H9 (cell line): Measurements from ENCODE around the gene CCNG1. TPM values are rescaled to one million over a fixed set of nuclear protein-coding genes. Genes with fewer than 3 reads are reported as not detected.

Source experiments
- DNase-seq: peaks from one replicate; pipeline ENCODE4 v3.0.0-alpha.2; 2017
- H2AFZ ChIP-seq: one replicate; pipeline ENCODE4 v1.6.1; 2013; ENCODE audit warnings: mild to moderate bottlenecking, low read length, control low read depth, moderate library complexity
- H2AK5ac ChIP-seq: 2 replicates; pipeline ENCODE4 v1.6.1; 2013; ENCODE audit warnings: low read length, control low read depth, mixed read lengths; ENCODE audit not compliant: insufficient read length
- H2BK120ac ChIP-seq: one replicate; pipeline ENCODE4 v1.6.1; 2013; ENCODE audit warnings: low read depth, mild to moderate bottlenecking, low read length, control low read depth, inconsistent platforms; ENCODE audit not compliant: poor library complexity, severe bottlenecking
- H2BK12ac ChIP-seq: 2 replicates; pipeline ENCODE4 v1.6.1; 2013; ENCODE audit warnings: low read length, control low read depth, mixed read lengths, low read depth; ENCODE audit not compliant: insufficient read length
- H2BK15ac ChIP-seq: 2 replicates; pipeline ENCODE4 v1.6.1; 2013; ENCODE audit warnings: low read depth, low read length, control low read depth
- H2BK20ac ChIP-seq: one replicate; pipeline ENCODE4 v1.6.1; 2013; ENCODE audit warnings: low read depth, mild to moderate bottlenecking, low read length, control low read depth, inconsistent platforms; ENCODE audit not compliant: poor library complexity, severe bottlenecking
- H2BK5ac ChIP-seq: 2 replicates; pipeline ENCODE4 v1.6.1; 2013; ENCODE audit warnings: low read length, control low read depth, mixed read lengths; ENCODE audit not compliant: insufficient read length
- H3K14ac ChIP-seq: 2 replicates; pipeline ENCODE4 v1.6.1; 2013; ENCODE audit warnings: low read length, control low read depth; ENCODE audit not compliant: insufficient read depth
- H3K18ac ChIP-seq: 2 replicates; pipeline ENCODE4 v1.6.1; 2013; ENCODE audit warnings: low read depth, mild to moderate bottlenecking, mixed read lengths, low read length, control low read depth; ENCODE audit not compliant: insufficient read length
- H3K23ac ChIP-seq: 2 replicates; pipeline ENCODE4 v1.6.1; 2013; ENCODE audit warnings: low read length, control low read depth, mixed read lengths, low read depth; ENCODE audit not compliant: insufficient read length
- H3K23me2 ChIP-seq: 2 replicates; pipeline ENCODE4 v1.6.1; 2013; ENCODE audit warnings: low read depth, mild to moderate bottlenecking, mixed read lengths, low read length, control low read depth; ENCODE audit not compliant: insufficient read length, poor library complexity, severe bottlenecking
- H3K27ac ChIP-seq: 2 replicates; pipeline ENCODE4 v1.5.1; 2013; ENCODE audit warnings: low read length, control low read depth, mixed read lengths, low read depth; ENCODE audit not compliant: insufficient read length
- H3K27me3 ChIP-seq: 2 replicates; pipeline ENCODE4 v1.6.1; 2013; ENCODE audit warnings: low read length, control low read depth, inconsistent platforms; ENCODE audit not compliant: insufficient read depth
- H3K4ac ChIP-seq: 2 replicates; pipeline ENCODE4 v1.6.1; 2013; ENCODE audit warnings: low read depth, mild to moderate bottlenecking, control low read depth, inconsistent platforms, low read length, moderate library complexity
- H3K4me1 ChIP-seq: 2 replicates; pipeline ENCODE4 v1.6.1; 2013; ENCODE audit warnings: low read length, control low read depth, inconsistent platforms; ENCODE audit not compliant: insufficient read depth
- H3K4me2 ChIP-seq: 2 replicates; pipeline ENCODE4 v1.6.1; 2013; ENCODE audit warnings: low read length, control low read depth, mixed read lengths; ENCODE audit not compliant: insufficient read length, insufficient read depth
- H3K56ac ChIP-seq: 2 replicates; pipeline ENCODE4 v1.6.1; 2013; ENCODE audit warnings: low read depth, mild to moderate bottlenecking, mixed read lengths, low read length, control low read depth; ENCODE audit not compliant: insufficient read length
- H3K79me1 ChIP-seq: 2 replicates; pipeline ENCODE4 v1.6.1; 2013; ENCODE audit warnings: low read depth, mild to moderate bottlenecking, moderate library complexity, low read length, control low read depth, inconsistent platforms; ENCODE audit not compliant: insufficient read depth, poor library complexity, severe bottlenecking
- H3K79me2 ChIP-seq: 2 replicates; pipeline ENCODE4 v1.6.1; 2013; ENCODE audit warnings: low read length, control low read depth, inconsistent platforms; ENCODE audit not compliant: insufficient read depth
- H3K9ac ChIP-seq: 2 replicates; pipeline ENCODE4 v1.6.1; 2013; ENCODE audit warnings: low read length, control low read depth, mixed read lengths; ENCODE audit not compliant: insufficient read length; ENCODE audit errors: extremely low read depth
- H3K9me3 ChIP-seq: one replicate; pipeline ENCODE4 v1.6.1; 2013; ENCODE audit warnings: low read depth, low read length, inconsistent platforms; ENCODE audit not compliant: control insufficient read depth
- H3T11ph ChIP-seq: one replicate; pipeline ENCODE4 v1.6.1; 2013; ENCODE audit warnings: mild to moderate bottlenecking, low read length, control low read depth, inconsistent platforms
- H4K20me1 ChIP-seq: one replicate; pipeline ENCODE4 v1.6.1; 2013; ENCODE audit not compliant: control insufficient read depth, insufficient read length, insufficient read depth
- H4K5ac ChIP-seq: 2 replicates; pipeline ENCODE4 v1.6.1; 2013; ENCODE audit warnings: low read depth, mild to moderate bottlenecking, mixed read lengths, low read length, control low read depth; ENCODE audit not compliant: insufficient read length
- H4K8ac ChIP-seq: replicated peaks from 2 replicates; pipeline ENCODE4 v1.6.1; 2013; ENCODE audit warnings: low read length, control low read depth, mixed read lengths, low read depth; ENCODE audit not compliant: insufficient read length
- H4K91ac ChIP-seq: 2 replicates; pipeline ENCODE4 v1.6.1; 2013; ENCODE audit warnings: low read depth, mild to moderate bottlenecking, moderate library complexity, mixed read lengths, low read length, control low read depth; ENCODE audit not compliant: insufficient read length
- H3K27ac Mint-ChIP-seq, 3 experiments: 2 replicates in 2 of 3; 3 replicates in 1 of 3; pipeline ENCODE4 v1.8.0; 2020 to 2021; ENCODE audit warnings: mixed read lengths in 3 of 3, mild to moderate bottlenecking in 1 of 3, moderate library complexity in 1 of 3
- H3K27me3 Mint-ChIP-seq: 2 replicates; pipeline ENCODE4 v1.8.0; 2021; ENCODE audit warnings: low read depth, mild to moderate bottlenecking, moderate library complexity, mixed read lengths
- H3K36me3 Mint-ChIP-seq, 3 experiments: 2 replicates in 2 of 3; 3 replicates in 1 of 3; pipeline ENCODE4 v1.8.0; 2020 to 2021; ENCODE audit warnings: low read depth in 3 of 3, mixed read lengths in 3 of 3; ENCODE audit not compliant: insufficient read depth in 1 of 3
- H3K4me1 Mint-ChIP-seq, 2 experiments: 2 replicates each; pipeline ENCODE4 v1.8.0; 2020; ENCODE audit warnings: mixed read lengths in 2 of 2
- H3K4me3 Mint-ChIP-seq, 2 experiments: 2 replicates in 1 of 2; 3 replicates in 1 of 2; pipeline ENCODE4 v1.8.0; 2020 to 2021; ENCODE audit warnings: mild to moderate bottlenecking in 2 of 2, mixed read lengths in 2 of 2, moderate library complexity in 1 of 2
- H3K9me3 Mint-ChIP-seq, 2 experiments: 2 replicates in 1 of 2; 3 replicates in 1 of 2; pipeline ENCODE4 v1.8.0; 2020; ENCODE audit warnings: mild to moderate bottlenecking in 2 of 2, mixed read lengths in 2 of 2, moderate library complexity in 1 of 2
- CTCF ChIP-seq: fragments of 200-600 bp; sonication (generic); conservative IDR thresholded peaks from 3 replicates; pipeline ENCODE4 v1.8.0; 2021; ENCODE audit warnings: antibody characterized with exemption, mild to moderate bottlenecking
- WGBS: extraction: QIAGEN DNeasy Blood & Tissue Kit; methylation state at CpG from one replicate; pipeline ENCODE4 v1.1.7; 2013; ENCODE audit warnings: missing lambda C conversion rate, low lambda C conversion rate, mixed read lengths; ENCODE audit not compliant: insufficient read length; ENCODE audit errors: extremely low coverage; 5-methylcytosine and 5-hydroxymethylcytosine counted together
- total RNA-seq: library from RNA; stranded (reverse); gene quantifications from 2 replicates; pipeline ENCODE4 v1.2.1, GENCODE V29; 2021

Gene CCNG1
- total RNA-seq, 1 experiment from 2014 or later, result 521 TPM

DNA sequence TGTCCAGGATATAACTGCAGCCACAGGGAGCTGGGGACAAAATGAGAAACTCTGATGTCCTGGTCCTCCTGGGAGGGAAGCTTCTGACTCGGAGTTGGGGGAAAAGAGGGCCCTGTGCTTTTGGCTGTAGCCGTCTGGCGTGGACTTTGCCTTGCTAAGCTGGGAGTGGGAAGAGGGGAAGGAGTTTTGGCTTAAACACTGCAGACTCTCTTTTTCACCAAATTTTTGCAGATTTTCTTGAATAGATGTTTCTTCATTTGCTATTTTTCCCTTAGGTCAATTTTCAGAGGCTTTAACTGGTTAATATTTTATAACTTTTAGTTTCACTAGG is 52.3 kb downstream of the CCNG1 start:
- Histone ChIP-seq H2BK5ac (no peak overlapping the region), H3K79me1 (no peaks in the 10 kb centered on the region), H3K18ac (no peak overlapping the region), H4K91ac (no peak overlapping the region), H3K27ac (no peak overlapping the region), H3K27me3 (no peaks in the 10 kb centered on the region), H3K4me2 (no peak overlapping the region), H4K20me1 (no peaks in the 10 kb centered on the region), H2AK5ac (no peak overlapping the region), H4K5ac (no peak overlapping the region), H2BK15ac (no peak overlapping the region), H3K9ac (no peak overlapping the region), H3K4me1 (no peaks in the 10 kb centered on the region; the same call in 1 of the 2 replicates), H4K8ac (no peak overlapping the region), H2BK12ac (no peak overlapping the region), H3K23ac (no peak overlapping the region), H3T11ph (no peak overlapping the region), H3K56ac (no peak overlapping the region), H2AFZ (no peak overlapping the region), H3K79me2 (no peaks in the 10 kb centered on the region), H3K9me3 (no peaks in the 10 kb centered on the region), H3K23me2 (no peaks in the 10 kb centered on the region), H3K4ac (no peak overlapping the region), H3K14ac (no peak overlapping the region), H2BK20ac (no peak overlapping the region), H2BK120ac (no peak overlapping the region)
- Mint-ChIP-seq H3K9me3 (peaks cover 21% of the 10 kb centered on the region in 2 experiments), H3K4me3 (no peak overlapping the region), H3K27ac (peak overlapping the region in 1 of 3 experiments; percentile 46; a peak in 2 of 7 replicates), H3K4me1 (0 out of 4 replicates have a peak, but pooled peaks cover 0 to 2% of the 10 kb centered on the region in 2 experiments), H3K27me3 (no peaks in the 10 kb centered on the region), H3K36me3 (peaks cover 49 to 70% (median 69%) of the 10 kb centered on the region in 3 experiments)
- no peak for DNase-seq
- no peak for TF ChIP-seq CTCF
- no CpG with 5 or more reads among the region's 3 CpGs for WGBS

Other genes starting within 250 kb of the CCNG1 start
- 42.2 and 45.6 TPM in 2 replicates for gene NUDCD2, start 22.5 kb downstream of the CCNG1 start, total RNA-seq
- 36.2 and 37.9 TPM in 2 replicates for gene HMMR, start 23.0 kb downstream of the CCNG1 start, total RNA-seq
- gene MAT2B, start 68.0 kb downstream of the CCNG1 start, total RNA-seq, result 48.4 and 49.1 TPM in 2 replicates